Stimulated activated effector memory CD8-positive, alpha-beta T cell treated with anti-CD3 and anti-CD28 coated beads, Interleukin-12 subunit alpha, Interleukin-12 subunit beta, amount 100 ng/mL, for 72 hours (primary cell): Measurements from ENCODE around the gene CAPZA1.

ENCODE experiments used
- ATAC-seq: fragments of 150-1000 bp; cut with Tn5 transposase; 2 replicates; pipeline ENCODE4 v1.10.0; 2021
- DNase-seq, 2 donors: peaks; one replicate each; pipeline ENCODE4 v3.0.0; 2021 to 2022; ENCODE audit warnings: low spot score in 2 of 2
- H3K27ac Mint-ChIP-seq: one replicate; pipeline ENCODE4 v1.8.0; 2022; ENCODE audit warnings: mild to moderate bottlenecking, mixed read lengths
- H3K36me3 Mint-ChIP-seq: one replicate; pipeline ENCODE4 v1.8.0; 2022; ENCODE audit warnings: mild to moderate bottlenecking, mixed read lengths
- H3K4me1 Mint-ChIP-seq: one replicate; pipeline ENCODE4 v1.8.0; 2022; ENCODE audit warnings: mixed read lengths
- H3K4me3 Mint-ChIP-seq: one replicate; pipeline ENCODE4 v1.8.0; 2022; ENCODE audit warnings: mild to moderate bottlenecking, mixed read lengths
- H3K9me3 Mint-ChIP-seq: one replicate; pipeline ENCODE4 v1.8.0; 2022; ENCODE audit warnings: mixed read lengths

The CAPZA1 gene

DNA sequence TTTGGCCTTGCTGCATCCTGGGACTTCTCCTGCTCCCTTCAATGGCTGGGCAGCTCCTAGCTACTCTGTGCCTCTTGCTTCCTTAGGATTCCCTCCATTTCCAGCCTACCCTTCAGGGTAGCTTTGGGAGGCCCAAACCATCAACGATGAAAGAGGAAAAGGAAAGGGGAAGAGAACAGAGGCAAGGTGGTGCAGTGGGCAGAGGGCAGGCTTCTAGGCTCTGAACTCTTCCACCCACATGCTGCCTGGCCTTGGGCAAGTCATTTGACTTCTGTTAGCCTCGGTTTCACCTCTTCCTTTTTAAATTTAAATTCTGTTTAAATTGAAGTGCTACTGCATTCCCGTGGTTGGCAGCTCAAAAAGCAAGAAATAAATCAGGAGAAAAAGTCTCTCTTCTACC is 101.2 kb downstream of the CAPZA1 start:
- Mint-ChIP-seq H3K4me1 (peaks cover 37% of the 10 kb centered on the region), H3K9me3 (no peaks in the 10 kb centered on the region), H3K27ac (no peak overlapping the region), H3K4me3 (no peak overlapping the region), H3K36me3 (no peaks in the 10 kb centered on the region)
- no peak for ATAC-seq
- DNase-seq: no peak
